Liver (tissue), 9 donors: ENCODE data around the gene GANC. TPM values are rescaled to one million over a fixed set of nuclear protein-coding genes. Genes with fewer than 3 reads are reported as not detected.

Source experiments
- DNase-seq: peaks from one replicate; pipeline ENCODE4 v3.0.0-alpha.2; 2017; ENCODE audit warnings: low spot score
- H3K27ac ChIP-seq, 2 donors: one replicate each; pipeline ENCODE4 v1.7.0; 2013; ENCODE audit warnings: inconsistent platforms in 2 of 2, low read length in 2 of 2, control low read depth in 1 of 2, low read depth in 1 of 2, mild to moderate bottlenecking in 1 of 2
- H3K27me3 ChIP-seq, 4 donors: one replicate each; pipeline versions ENCODE4 v1.6.1 to v1.7.0; 2013; ENCODE audit warnings: low read length in 3 of 4, inconsistent platforms in 1 of 4, mild to moderate bottlenecking in 1 of 4, moderate library complexity in 1 of 4; ENCODE audit not compliant: control insufficient read depth in 4 of 4, insufficient read depth in 4 of 4
- H3K36me3 ChIP-seq, 4 donors: one replicate each; pipeline versions ENCODE4 v1.6.1 to v1.7.0; 2013; ENCODE audit warnings: low read length in 3 of 4, mild to moderate bottlenecking in 3 of 4, low read depth in 1 of 4, moderate library complexity in 1 of 4; ENCODE audit not compliant: control insufficient read depth in 4 of 4, insufficient read depth in 3 of 4
- H3K4me1 ChIP-seq, 4 donors: one replicate each; pipeline versions ENCODE4 v1.6.1 to v1.7.0; 2013; ENCODE audit warnings: low read length in 3 of 4, mild to moderate bottlenecking in 3 of 4, moderate library complexity in 1 of 4; ENCODE audit not compliant: control insufficient read depth in 4 of 4, insufficient read depth in 4 of 4
- H3K4me3 ChIP-seq, 3 donors: one replicate each; pipeline versions ENCODE4 v1.6.1 to v1.7.0; 2013; ENCODE audit warnings: low read length in 3 of 3, control low read depth in 1 of 3, low read depth in 1 of 3, mild to moderate bottlenecking in 1 of 3
- H3K9ac ChIP-seq, 2 donors: one replicate each; pipeline ENCODE4 v1.7.0; 2013; ENCODE audit warnings: low read length in 2 of 2, mild to moderate bottlenecking in 2 of 2, moderate library complexity in 2 of 2, control low read depth in 1 of 2, low read depth in 1 of 2
- H3K9me3 ChIP-seq, 4 donors: one replicate each; pipeline versions ENCODE4 v1.6.1 to v1.7.0; 2013; ENCODE audit warnings: low read length in 3 of 4; ENCODE audit not compliant: control insufficient read depth in 4 of 4
- ATF3 ChIP-seq: IDR thresholded peaks from 2 replicates; pipeline ENCODE4 v1.6.1; 2016; ENCODE audit warnings: antibody characterized with exemption
- CTCF ChIP-seq: fragments of 150-350 bp; IDR thresholded peaks from 2 replicates; pipeline ENCODE4 v1.5.1; 2017; ENCODE audit warnings: improper control_type of control experiment, low read depth, low read length; ENCODE audit not compliant: missing input control
- EGR1 ChIP-seq, 2 donors: IDR thresholded peaks; 2 replicates each; pipeline ENCODE4 v1.6.1; 2016 to 2018; ENCODE audit warnings: antibody characterized with exemption in 2 of 2, low read depth in 2 of 2
- FOXA1 ChIP-seq: IDR thresholded peaks from 2 replicates; pipeline ENCODE4 v1.6.1; 2016; ENCODE audit warnings: antibody characterized with exemption
- FOXA2 ChIP-seq: IDR thresholded peaks from 2 replicates; pipeline ENCODE4 v1.6.1; 2016; ENCODE audit warnings: antibody characterized with exemption
- GABPA ChIP-seq, 2 donors: IDR thresholded peaks in 1 of 2; conservative IDR thresholded peaks in 1 of 2; 2 replicates each; pipeline ENCODE4 v1.6.1; 2016; ENCODE audit warnings: antibody characterized with exemption in 2 of 2, mild to moderate bottlenecking in 1 of 2, moderate library complexity in 1 of 2
- HNF4A ChIP-seq, 2 donors: conservative IDR thresholded peaks; 2 replicates each; pipeline ENCODE4 v1.6.1; 2016; ENCODE audit warnings: antibody characterized with exemption in 2 of 2, mild to moderate bottlenecking in 2 of 2
- HNF4G ChIP-seq: IDR thresholded peaks from 2 replicates; pipeline ENCODE4 v1.6.1; 2016; ENCODE audit warnings: antibody characterized with exemption
- JUND ChIP-seq, 2 donors: IDR thresholded peaks; 2 replicates each; pipeline ENCODE4 v1.6.1; 2016; ENCODE audit warnings: antibody characterized with exemption in 2 of 2
- NR2F2 ChIP-seq: IDR thresholded peaks from 2 replicates; pipeline ENCODE4 v1.6.1; 2016; ENCODE audit warnings: antibody characterized with exemption
- RAD21 ChIP-seq, 2 donors: IDR thresholded peaks; 2 replicates each; pipeline ENCODE4 v1.6.1; 2016; ENCODE audit warnings: antibody characterized with exemption in 2 of 2, mild to moderate bottlenecking in 2 of 2
- REST ChIP-seq: IDR thresholded peaks from 2 replicates; pipeline ENCODE4 v1.6.1; 2016; ENCODE audit warnings: antibody characterized with exemption, mild to moderate bottlenecking
- RXRA ChIP-seq, 2 donors: IDR thresholded peaks; 2 replicates each; pipeline ENCODE4 v1.6.1; 2017 to 2018; ENCODE audit warnings: antibody characterized with exemption in 2 of 2, mild to moderate bottlenecking in 1 of 2
- SP1 ChIP-seq: IDR thresholded peaks from 2 replicates; pipeline ENCODE4 v1.6.1; 2018; ENCODE audit warnings: antibody characterized with exemption, mild to moderate bottlenecking
- TAF1 ChIP-seq: conservative IDR thresholded peaks from 2 replicates; pipeline ENCODE4 v1.6.1; 2016; ENCODE audit warnings: antibody characterized with exemption, mild to moderate bottlenecking
- YY1 ChIP-seq: IDR thresholded peaks from 2 replicates; pipeline ENCODE4 v1.6.1; 2016; ENCODE audit warnings: antibody characterized with exemption, mild to moderate bottlenecking
- ZBTB33 ChIP-seq: IDR thresholded peaks from 2 replicates; pipeline ENCODE4 v1.6.1; 2016; ENCODE audit warnings: antibody characterized with exemption
- WGBS: extraction: QIAGEN DNeasy Blood & Tissue Kit; methylation state at CpG from one replicate; pipeline ENCODE4 v1.1.7; 2013; 5-methylcytosine and 5-hydroxymethylcytosine counted together
- polyA plus RNA-seq, 2 donors: library from polyadenylated mRNA; stranded (reverse) in 1 of 2; unstranded in 1 of 2; fragments of 200-250 nt in 1 of 2; fragments of >200 nt in 1 of 2; fragmentation: Nextera tagmentation in 1 of 2; extraction: Ambion mirVana in 1 of 2; gene quantifications; one replicate each; pipeline versions ENCODE4 v1.2.1 to v1.2.3, GENCODE V29; 2013 to 2015
- total RNA-seq, 2 donors: library from RNA; depleted of rRNA; stranded (reverse); fragments of >200 nt; gene quantifications; one replicate each; pipeline ENCODE4 v1.2.3, GENCODE V29; 2014
- TF ChIP-seq, protein P1 (sequence below): IDR thresholded peaks from 2 replicates; pipeline ENCODE4 v1.6.1; 2016; ENCODE audit warnings: antibody characterized with exemption
- donor health status: healthy.
- donor health status: healthy.
- donor health status: healthy.
- donor health status: healthy.
- donor health status: healthy.

GANC gene
- total and polyA plus RNA-seq, 4 donors: 4.8 to 28.9 (median 10.9) TPM

DNA sequence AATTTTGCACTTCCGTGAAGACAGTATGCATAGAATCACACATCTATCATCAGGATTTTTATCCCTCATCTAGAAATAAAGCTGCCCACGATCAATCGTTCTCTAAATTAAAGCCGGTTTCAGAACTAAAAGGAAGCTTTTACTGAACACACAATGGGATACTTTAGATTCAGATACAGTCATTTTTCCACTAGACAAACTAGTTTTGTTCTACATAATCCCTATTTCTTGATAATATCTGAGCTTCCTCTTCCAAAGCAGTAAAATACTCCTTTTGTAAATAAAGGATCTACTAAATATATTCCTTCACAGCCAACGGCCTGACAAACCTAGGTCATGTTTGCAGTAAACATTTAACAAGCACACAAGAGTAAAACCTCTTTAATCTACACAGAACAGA, 2.0 kb upstream of the GANC start:
- H3K36me3 ChIP-seq: peaks cover 0 to 16% (median 15%) of the 10 kb centered on the region in 4 donors
- peaks cover 0 to 39% (median 32%) of the 10 kb centered on the region in 4 donors for H3K4me1 ChIP-seq
- H3K27ac ChIP-seq: no peak overlapping the region
- H3K9ac ChIP-seq: peak overlapping the region in 1 of 2 donors; percentile 26
- DNase-seq: no peak
- no peak overlapping the region for H3K4me3 ChIP-seq
- 63% methylated on average over 5 of the region's 5 CpGs for WGBS
- no peaks in the 10 kb centered on the region for H3K9me3 ChIP-seq
- TF ChIP-seq RAD21 (IDR thresholded peaks at IDR 0.05): no peak
- no peak for TF ChIP-seq YY1
- TF ChIP-seq REST: no peak
- TF ChIP-seq EGR1 (IDR thresholded peaks at IDR 0.05; ENCODE audit: low read depth in 2 of 2): no peak
- TF ChIP-seq NR2F2: no peak
- TF ChIP-seq ZBTB33: no peak
- TF ChIP-seq, protein P1, sequence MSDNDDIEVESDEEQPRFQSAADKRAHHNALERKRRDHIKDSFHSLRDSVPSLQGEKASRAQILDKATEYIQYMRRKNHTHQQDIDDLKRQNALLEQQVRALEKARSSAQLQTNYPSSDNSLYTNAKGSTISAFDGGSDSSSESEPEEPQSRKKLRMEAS: no peak
- no peak for TF ChIP-seq ATF3
- TF ChIP-seq GABPA (IDR thresholded peaks at IDR 0.05 in 1 of 2, conservative IDR thresholded peaks at IDR 0.05 in 1 of 2): no peak
- no peak for TF ChIP-seq FOXA2
- no peak for TF ChIP-seq HNF4A (conservative IDR thresholded peaks at IDR 0.05)
- no peak for TF ChIP-seq TAF1
- TF ChIP-seq FOXA1: no peak
- TF ChIP-seq CTCF: no peak
- no peak for TF ChIP-seq JUND (IDR thresholded peaks at IDR 0.05)
- TF ChIP-seq RXRA (IDR thresholded peaks at IDR 0.05): no peak
- TF ChIP-seq HNF4G: no peak
- no peak for TF ChIP-seq SP1
- H3K27me3 ChIP-seq: no peaks in the 10 kb centered on the region
